IMR-90 (cell line): Measurements from ENCODE around the gene KIAA0825. TPM values are rescaled to one million over a fixed set of nuclear protein-coding genes. Genes with fewer than 3 reads are reported as not detected.

Experiments used
- ATAC-seq: fragments of 200-7000 bp; cut with Tn5 transposase; 2 replicates; pipeline ENCODE4 v1.9.1; 2020; ENCODE audit warnings: low read depth, mild to moderate bottlenecking, moderate library complexity
- BruUV-seq: library from RNA; stranded (reverse); fragments of 400-500 nt; replicated peaks from 2 replicates; lab custom pipeline; 2021; lab: Mats Ljungman, UMichigan
- CTCF ChIA-PET: fragments of 300-600 bp; formaldehyde crosslinking; extraction: SDS; loops from one replicate; lab custom pipeline; 2021; ENCODE audit warnings: antibody characterized with exemption; lab: Yijun Ruan, JAX
- POLR2A ChIA-PET: fragments of 300-600 bp; sonication (Branson Sonifier 250); formaldehyde crosslinking; loops from one replicate; lab custom pipeline; 2022; ENCODE audit warnings: antibody characterized with exemption; ENCODE audit not compliant: unreplicated experiment; lab: Charles Lee
- DNase-seq: peaks from one replicate; pipeline ENCODE4 v3.0.0; 2013
- H2AFZ ChIP-seq: replicated peaks from 2 replicates; pipeline ENCODE3; 2013; ENCODE audit warnings: low read length, mild to moderate bottlenecking; ENCODE audit not compliant: poor library complexity
- H2AK5ac ChIP-seq: 2 replicates; pipeline ENCODE4 v1.6.1; 2013; ENCODE audit warnings: low read depth, low read length, inconsistent platforms
- H2AK9ac ChIP-seq: replicated peaks from 2 replicates; pipeline ENCODE3; 2013; ENCODE audit warnings: mild to moderate bottlenecking, low read depth, low read length, moderate library complexity; ENCODE audit not compliant: poor library complexity
- H2BK120ac ChIP-seq: 2 replicates; pipeline ENCODE4 v1.6.1; 2013; ENCODE audit warnings: low read depth, low read length, inconsistent platforms
- H2BK15ac ChIP-seq: 3 replicates; pipeline ENCODE4 v1.6.1; 2013; ENCODE audit warnings: low read depth, low read length, inconsistent platforms
- H2BK20ac ChIP-seq: 2 replicates; pipeline ENCODE4 v1.6.1; 2013; ENCODE audit warnings: low read depth, mild to moderate bottlenecking, inconsistent platforms, low read length, moderate library complexity
- H2BK5ac ChIP-seq: 2 replicates; pipeline ENCODE4 v1.6.1; 2013; ENCODE audit warnings: mild to moderate bottlenecking, low read depth, low read length, inconsistent platforms; ENCODE audit not compliant: poor library complexity, severe bottlenecking
- H3K14ac ChIP-seq: replicated peaks from 2 replicates; pipeline ENCODE4 v1.6.1; 2013; ENCODE audit warnings: low read depth, low read length, inconsistent platforms
- H3K18ac ChIP-seq: 2 replicates; pipeline ENCODE4 v1.6.1; 2013; ENCODE audit warnings: low read depth, low read length, control low read depth
- H3K23ac ChIP-seq: 2 replicates; pipeline ENCODE4 v1.6.1; 2013; ENCODE audit warnings: low read depth, low read length, inconsistent platforms
- H3K27ac ChIP-seq: 2 replicates; pipeline ENCODE4 v1.5.1; 2013; ENCODE audit warnings: mild to moderate bottlenecking, control low read depth, low read length; ENCODE audit not compliant: insufficient read depth
- H3K27me3 ChIP-seq: 2 replicates; pipeline ENCODE4 v1.6.1; 2013; ENCODE audit warnings: low read length; ENCODE audit not compliant: control insufficient read depth, insufficient read depth
- H3K36me3 ChIP-seq: 2 replicates; pipeline ENCODE4 v1.6.1; 2013; ENCODE audit warnings: low read length, mixed read lengths; ENCODE audit not compliant: control insufficient read depth, insufficient read depth
- H3K4ac ChIP-seq: 2 replicates; pipeline ENCODE4 v1.6.1; 2013; ENCODE audit warnings: low read depth, low read length, inconsistent platforms
- H3K4me1 ChIP-seq: 2 replicates; pipeline ENCODE4 v1.6.1; 2013; ENCODE audit warnings: low read length, mixed read lengths; ENCODE audit not compliant: control insufficient read depth, insufficient read depth
- H3K4me2 ChIP-seq: 2 replicates; pipeline ENCODE4 v1.6.1; 2013; ENCODE audit warnings: low read depth, mild to moderate bottlenecking, control low read depth, low read length, moderate library complexity
- H3K4me3 ChIP-seq: 2 replicates; pipeline ENCODE4 v1.5.1; 2013; ENCODE audit warnings: low read depth, mild to moderate bottlenecking, control low read depth, low read length, moderate library complexity; ENCODE audit not compliant: insufficient read depth
- H3K56ac ChIP-seq: 2 replicates; pipeline ENCODE4 v1.6.1; 2013; ENCODE audit warnings: low read length, inconsistent platforms; ENCODE audit not compliant: insufficient read depth; ENCODE audit errors: extremely low read depth
- H3K79me1 ChIP-seq, 2 experiments: 2 replicates each; pipeline ENCODE4 v1.6.1; 2013; ENCODE audit warnings: low read length in 2 of 2, inconsistent platforms in 1 of 2, low read depth in 1 of 2
- H3K9ac ChIP-seq: 2 replicates; pipeline ENCODE4 v1.6.1; 2013; ENCODE audit warnings: low read depth, low read length, control low read depth
- H3K9me1 ChIP-seq: 2 replicates; pipeline ENCODE4 v1.6.1; 2013; ENCODE audit warnings: low read length, inconsistent platforms; ENCODE audit not compliant: insufficient read depth
- H3K9me3 ChIP-seq: 2 replicates; pipeline ENCODE4 v1.6.1; 2013; ENCODE audit warnings: low read length; ENCODE audit not compliant: control insufficient read depth, insufficient read depth
- H4K20me1 ChIP-seq: 2 replicates; pipeline ENCODE4 v1.6.1; 2013; ENCODE audit warnings: low read length, inconsistent platforms; ENCODE audit not compliant: insufficient read depth
- H4K5ac ChIP-seq: 2 replicates; pipeline ENCODE4 v1.6.1; 2013; ENCODE audit warnings: mild to moderate bottlenecking, low read depth, low read length, control low read depth
- H4K8ac ChIP-seq, 2 experiments: 2 replicates each; pipeline ENCODE4 v1.6.1; 2013; ENCODE audit warnings: low read depth in 2 of 2, low read length in 2 of 2, control low read depth in 1 of 2, inconsistent platforms in 1 of 2
- H4K91ac ChIP-seq: 2 replicates; pipeline ENCODE4 v1.6.1; 2013; ENCODE audit warnings: low read depth, low read length, inconsistent platforms; ENCODE audit not compliant: insufficient read depth
- BHLHE40 ChIP-seq: fragments of 150-350 bp; IDR thresholded peaks from 2 replicates; pipeline ENCODE4 v1.6.1; 2016; ENCODE audit warnings: mild to moderate bottlenecking, low read depth, low read length
- ELK1 ChIP-seq: fragments of 150-350 bp; IDR thresholded peaks from 2 replicates; pipeline ENCODE4 v1.6.1; 2016; ENCODE audit warnings: low read depth, mild to moderate bottlenecking, low read length, moderate library complexity, borderline replicate concordance
- MAFK ChIP-seq: IDR thresholded peaks from 2 replicates; pipeline ENCODE4 v1.6.1; 2012; ENCODE audit warnings: low read depth, low read length, improper control_type of control experiment
- NFE2L2 ChIP-seq: fragments of 150-350 bp; IDR thresholded peaks from 2 replicates; pipeline ENCODE4 v1.6.1; 2016; ENCODE audit warnings: low read depth, mild to moderate bottlenecking, low read length
- POLR2A ChIP-seq: IDR thresholded peaks from 2 replicates; pipeline ENCODE4 v1.6.1; 2012; ENCODE audit warnings: mild to moderate bottlenecking, low read depth, low read length
- RAD21 ChIP-seq: IDR thresholded peaks from 2 replicates; pipeline ENCODE4 v1.6.1; 2012; ENCODE audit warnings: low read length, improper control_type of control experiment
- WGBS, 2 experiments: methylation state at CpG; one replicate each; pipeline versions ENCODE4 v1.1.5 to v1.1.7; 2013; ENCODE audit warnings: missing lambda C conversion rate in 2 of 2; ENCODE audit not compliant: insufficient read length in 1 of 2; ENCODE audit errors: extremely low coverage in 2 of 2; 5-methylcytosine and 5-hydroxymethylcytosine counted together
- dilution Hi-C: fragments of 300-500 bp; cut with HindIII; formaldehyde crosslinking; loops from one replicate; pipeline ENCODE4 v1.14.3; 2018; ENCODE audit warnings: low sequenced_read_pairs; ENCODE audit not compliant: unreplicated experiment
- in situ Hi-C: fragments of 300-500 bp; cut with MboI; formaldehyde crosslinking; loops from 3 replicates; pipeline ENCODE4 v1.14.3; 2019; ENCODE audit warnings: low sequenced_read_pairs, inconsistent platforms, mixed read lengths
- intact Hi-C: fragments of 100-400 bp; cut with micrococcal nuclease; formaldehyde crosslinking; loops from 2 replicates; pipeline ENCODE4 v1.10.0; 2022
- polyA plus RNA-seq, 3 experiments: library from polyadenylated mRNA; depleted of rRNA; stranded (reverse); fragments of >200 nt; gene quantifications; 2 replicates each; pipeline ENCODE4 v1.2.3, GENCODE V29; 2012; ENCODE audit warnings: low replicate concordance in 1 of 3
- total RNA-seq: library from RNA; depleted of rRNA; stranded (reverse); fragments of >200 nt; gene quantifications from 2 replicates; pipeline ENCODE4 v1.2.3, GENCODE V29; 2012

The KIAA0825 gene
- total and polyA plus RNA-seq, 2 of the 4 experiments (the other 2 are of a cell fraction) = 0.46 to 1.8 TPM

DNA sequence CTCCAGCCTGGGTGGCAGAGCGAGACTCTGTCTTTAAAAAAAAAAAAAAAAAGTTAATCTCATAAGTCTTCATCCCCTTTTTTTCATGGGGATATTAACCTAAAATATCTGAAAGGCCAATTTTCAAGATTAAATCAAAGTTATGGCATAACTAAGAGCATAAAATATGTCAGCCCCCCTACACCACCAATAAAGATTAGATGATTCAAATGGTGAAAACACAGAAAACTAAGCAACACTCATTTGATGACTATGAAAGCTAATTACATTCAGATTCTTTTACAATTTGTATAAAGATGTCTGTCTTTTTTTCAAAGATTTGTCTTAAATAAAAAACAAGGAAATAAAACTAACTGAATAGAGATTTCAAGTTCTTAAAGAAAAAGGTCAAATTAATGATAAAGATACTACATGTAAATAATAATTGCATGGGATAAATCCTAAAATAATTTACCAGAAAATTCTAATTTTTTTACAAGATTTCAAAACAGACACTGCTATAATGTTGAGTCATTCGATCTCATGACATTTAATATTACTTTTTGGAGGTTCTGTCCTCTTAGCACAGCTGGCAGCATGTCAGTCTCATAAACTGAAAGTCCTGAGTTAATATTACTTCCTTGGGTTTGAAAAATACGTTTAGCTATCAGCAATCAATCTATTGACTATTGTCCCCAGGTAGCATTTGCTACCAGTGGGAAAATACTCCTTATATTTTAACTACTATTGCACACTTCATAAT is 112.9 kb downstream of the KIAA0825 start:
- Histone ChIP-seq H3K56ac (no peak overlapping the region), H3K79me1 (no peaks in the 10 kb centered on the region), H3K4me3 (no peak overlapping the region), H3K27ac (no peak overlapping the region), H3K4me1 (no peaks in the 10 kb centered on the region), H4K5ac (no peak overlapping the region), H3K9me3 (no peaks in the 10 kb centered on the region), H2AFZ (no peak overlapping the region), H3K36me3 (no peaks in the 10 kb centered on the region), H3K4me2 (no peak overlapping the region), H3K18ac (no peak overlapping the region), H2AK9ac (no peak overlapping the region), H2BK15ac (no peak overlapping the region), H3K4ac (no peak overlapping the region), H3K27me3 (no peaks in the 10 kb centered on the region), H2AK5ac (no peak overlapping the region), H3K9me1 (no peaks in the 10 kb centered on the region; the same call in 1 of the 2 replicates), H2BK5ac (no peak overlapping the region), H4K8ac (no peak overlapping the region), H2BK120ac (no peak overlapping the region), H4K20me1 (no peaks in the 10 kb centered on the region), H4K91ac (no peak overlapping the region), H2BK20ac (no peak overlapping the region), H3K23ac (no peak overlapping the region), H3K14ac (no peak overlapping the region), H3K9ac (no peak overlapping the region)
- intact Hi-C loops (no loop called here), dilution Hi-C loops (no loop called here), in situ Hi-C loops (no loop called here)
- no CpG with 5 or more reads among the region's 3 CpGs for WGBS, 2 experiments
- ATAC-seq (no peak), DNase-seq (no peak)
- CTCF ChIA-PET = no interaction called here
- POLR2A ChIA-PET = no interaction called here
- no peak for TF ChIP-seq BHLHE40
- no peak for TF ChIP-seq MAFK
- no peak for TF ChIP-seq POLR2A
- no peak for TF ChIP-seq NFE2L2
- no peak for TF ChIP-seq ELK1
- no peak for TF ChIP-seq RAD21
- BruUV-seq = no TSS peak
